ENCODE results near the gene ZNF576.
"Not testable (repeated sequence)": the region's sequence is repeated elsewhere in the genome, so short reads cannot be mapped to it uniquely, and the experiment has no call there.

Gene ZNF576

GRCh38 chr19:43628646-43629326, 32.4 kb downstream of the ZNF576 start:
- no peak for DNase-seq

GRCh38 chr19:43631491-43631890, 35.1 kb downstream of the ZNF576 start:
- DNase-seq = no peak

GRCh38 chr19:43633520-43633919, 37.1 kb downstream of the ZNF576 start:
- DNase-seq = no peak

GRCh38 chr19:43634068-43634467, 37.7 kb downstream of the ZNF576 start:
- no peak for DNase-seq

- no peak for DNase-seq
These were observed 38.1 kb downstream of the ZNF576 start for GRCh38 chr19:43634506-43634871.

GRCh38 chr19:43634872-43635560, 38.6 kb downstream of the ZNF576 start:
- no peak for DNase-seq

- not testable (repeated sequence) for DNase-seq
These were observed 39.2 kb downstream of the ZNF576 start for GRCh38 chr19:43635561-43635940.

- no peak for DNase-seq
These were observed 39.8 kb downstream of the ZNF576 start for GRCh38 chr19:43636121-43636683.

- DNase-seq = no peak
These were observed 42.0 kb downstream of the ZNF576 start for GRCh38 chr19:43638214-43638994.

GRCh38 chr19:43638995-43639518, 42.7 kb downstream of the ZNF576 start:
- no peak for DNase-seq

- peak; percentile 82 for DNase-seq
These were observed 43.4 kb downstream of the ZNF576 start, which contains the start of gene CADM4 for GRCh38 chr19:43639519-43640423. TSS of gene CADM4 (minus strand) at chr19:43639850. CDS start at chr19:43639790, 60 bp downstream.

- DNase-seq = no peak
These were observed 44.0 kb downstream of the ZNF576 start for GRCh38 chr19:43640424-43640757.

- DNase-seq = no peak
These were observed 44.9 kb downstream of the ZNF576 start for GRCh38 chr19:43641333-43641732.

GRCh38 chr19:43642531-43642930, 46.1 kb downstream of the ZNF576 start:
- no peak for DNase-seq

- DNase-seq = no peak
These were observed 46.9 kb downstream of the ZNF576 start for GRCh38 chr19:43643326-43643725.

- no peak for DNase-seq
These were observed 47.8 kb downstream of the ZNF576 start for GRCh38 chr19:43644181-43644580.

GRCh38 chr19:43648633-43649032, 52.2 kb downstream of the ZNF576 start:
- no peak for DNase-seq

GRCh38 chr19:43649514-43649913, 53.1 kb downstream of the ZNF576 start:
- no peak for DNase-seq

- DNase-seq = not testable (repeated sequence)
These were observed 53.9 kb downstream of the ZNF576 start for GRCh38 chr19:43650276-43650675.

Measured in activated effector memory CD4-positive, alpha-beta T cell treated with anti-CD3 and anti-CD28 coated beads, Interleukin-2, amount 50 U/mL, for 16 hours (primary cell).